K562 (cell line): ENCODE results near the gene SLC13A3. TPM values are rescaled to one million over a fixed set of nuclear protein-coding genes. Genes with fewer than 3 reads are reported as not detected.

ENCODE experiments used
- RBM25 ChIP-seq: fragments of 200-400 bp; formaldehyde crosslinking; IDR thresholded peaks from 2 replicates; pipeline ENCODE4 v1.6.1; 2018; ENCODE audit warnings: low read length, low read depth, moderate library complexity; ENCODE audit not compliant: severe bottlenecking
- RHOXF2B ChIP-seq: fragments of 250-450 bp; sonication (Bioruptor Pico); conservative IDR thresholded peaks from 2 replicates; pipeline ENCODE4 v1.5.1; 2021
- ZNF146 ChIP-seq: IDR thresholded peaks from one replicate; pipeline ENCODE4 v1.6.1; 2018; ENCODE audit warnings: missing compliant biosample characterization; ENCODE audit not compliant: unreplicated experiment
- ZNF239 ChIP-seq: fragments of 250-450 bp; sonication (Bioruptor Pico); IDR thresholded peaks from 2 replicates; pipeline ENCODE4 v1.4.0; 2020; ENCODE audit warnings: mild to moderate bottlenecking
- polyA plus RNA-seq, 8 experiments: library from polyadenylated mRNA; depleted of rRNA in 4 of 8; stranded (reverse) in 5 of 8; unstranded in 3 of 8; fragments of >200 nt; fragmentation: Nextera tagmentation in 2 of 8; fragmentation: Illumina TruSeq in 1 of 8; extraction: Ambion mirVana in 2 of 8; extraction: Trizol in 1 of 8; gene quantifications; 2 replicates each; pipeline versions ENCODE4 v1.2.1 to v1.2.3, GENCODE V29; 2011 to 2014; ENCODE audit warnings: inconsistent platforms in 1 of 8, missing spikeins in 1 of 8
- total RNA-seq, 7 experiments: library from RNA; depleted of rRNA in 6 of 7; stranded (reverse); fragments of >200 nt in 6 of 7; fragmentation: Illumina TruSeq in 2 of 7; extraction: Trizol in 2 of 7; gene quantifications; 2 replicates each; pipeline versions ENCODE4 v1.2.1 to v1.2.3, GENCODE V29; 2011 to 2021; ENCODE audit warnings: low replicate concordance in 1 of 7
- TF ChIP-seq, protein P1 (sequence below): fragments of 250-450 bp; sonication (Bioruptor Pico); IDR thresholded peaks from 2 replicates; pipeline ENCODE4 v1.4.0; 2020
- TF ChIP-seq, protein P2 (sequence below): fragments of 250-450 bp; sonication (Bioruptor Pico); IDR thresholded peaks from 2 replicates; pipeline ENCODE4 v1.4.0; 2020; ENCODE audit warnings: mild to moderate bottlenecking, moderate library complexity
- TF ChIP-seq, protein P3 (sequence below): sonication (generic); formaldehyde crosslinking; IDR thresholded peaks from 2 replicates; pipeline ENCODE4 v1.8.0; 2023; ENCODE audit warnings: mild to moderate bottlenecking, missing genetic modification reagents

The SLC13A3 gene
- total and polyA plus RNA-seq, 9 of the 15 experiments (the other 6 are each of a cell fraction or from before 2014, with no cell fraction given) = 5.5 to 16.4 (median 8.5) TPM

DNA sequence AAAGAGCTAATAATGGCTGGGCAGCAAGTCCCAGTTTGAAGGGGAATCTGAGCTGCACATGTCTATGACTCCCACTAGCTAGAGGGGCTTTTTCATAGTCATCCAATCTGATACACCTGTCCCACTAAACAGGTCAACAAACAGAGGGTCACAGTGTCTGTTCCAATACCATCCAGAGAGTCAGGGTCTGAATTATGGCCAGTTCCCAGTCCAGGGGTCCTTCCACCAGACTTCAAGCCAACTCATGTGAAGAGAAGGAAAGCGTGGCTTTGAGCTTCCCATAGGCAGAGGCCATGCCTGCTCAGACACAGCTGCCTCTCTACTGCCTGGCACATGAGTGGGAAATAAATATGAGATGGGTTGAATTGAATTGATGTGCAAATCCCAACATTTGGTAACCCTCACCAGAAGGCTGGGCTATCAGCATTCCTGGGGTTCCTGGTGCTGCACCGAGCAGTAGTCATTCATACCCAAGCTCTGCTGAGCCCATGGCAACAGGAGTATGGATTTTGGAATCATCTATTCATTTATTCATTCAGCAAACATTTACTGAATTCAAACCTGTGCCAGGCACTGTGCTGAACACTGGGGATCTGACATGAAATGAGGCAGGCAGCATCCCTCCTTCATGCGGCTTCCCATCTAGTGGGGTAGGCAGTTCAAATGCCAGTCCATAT is 20.7 kb upstream of the SLC13A3 start (continued):
- TF ChIP-seq, protein P1, sequence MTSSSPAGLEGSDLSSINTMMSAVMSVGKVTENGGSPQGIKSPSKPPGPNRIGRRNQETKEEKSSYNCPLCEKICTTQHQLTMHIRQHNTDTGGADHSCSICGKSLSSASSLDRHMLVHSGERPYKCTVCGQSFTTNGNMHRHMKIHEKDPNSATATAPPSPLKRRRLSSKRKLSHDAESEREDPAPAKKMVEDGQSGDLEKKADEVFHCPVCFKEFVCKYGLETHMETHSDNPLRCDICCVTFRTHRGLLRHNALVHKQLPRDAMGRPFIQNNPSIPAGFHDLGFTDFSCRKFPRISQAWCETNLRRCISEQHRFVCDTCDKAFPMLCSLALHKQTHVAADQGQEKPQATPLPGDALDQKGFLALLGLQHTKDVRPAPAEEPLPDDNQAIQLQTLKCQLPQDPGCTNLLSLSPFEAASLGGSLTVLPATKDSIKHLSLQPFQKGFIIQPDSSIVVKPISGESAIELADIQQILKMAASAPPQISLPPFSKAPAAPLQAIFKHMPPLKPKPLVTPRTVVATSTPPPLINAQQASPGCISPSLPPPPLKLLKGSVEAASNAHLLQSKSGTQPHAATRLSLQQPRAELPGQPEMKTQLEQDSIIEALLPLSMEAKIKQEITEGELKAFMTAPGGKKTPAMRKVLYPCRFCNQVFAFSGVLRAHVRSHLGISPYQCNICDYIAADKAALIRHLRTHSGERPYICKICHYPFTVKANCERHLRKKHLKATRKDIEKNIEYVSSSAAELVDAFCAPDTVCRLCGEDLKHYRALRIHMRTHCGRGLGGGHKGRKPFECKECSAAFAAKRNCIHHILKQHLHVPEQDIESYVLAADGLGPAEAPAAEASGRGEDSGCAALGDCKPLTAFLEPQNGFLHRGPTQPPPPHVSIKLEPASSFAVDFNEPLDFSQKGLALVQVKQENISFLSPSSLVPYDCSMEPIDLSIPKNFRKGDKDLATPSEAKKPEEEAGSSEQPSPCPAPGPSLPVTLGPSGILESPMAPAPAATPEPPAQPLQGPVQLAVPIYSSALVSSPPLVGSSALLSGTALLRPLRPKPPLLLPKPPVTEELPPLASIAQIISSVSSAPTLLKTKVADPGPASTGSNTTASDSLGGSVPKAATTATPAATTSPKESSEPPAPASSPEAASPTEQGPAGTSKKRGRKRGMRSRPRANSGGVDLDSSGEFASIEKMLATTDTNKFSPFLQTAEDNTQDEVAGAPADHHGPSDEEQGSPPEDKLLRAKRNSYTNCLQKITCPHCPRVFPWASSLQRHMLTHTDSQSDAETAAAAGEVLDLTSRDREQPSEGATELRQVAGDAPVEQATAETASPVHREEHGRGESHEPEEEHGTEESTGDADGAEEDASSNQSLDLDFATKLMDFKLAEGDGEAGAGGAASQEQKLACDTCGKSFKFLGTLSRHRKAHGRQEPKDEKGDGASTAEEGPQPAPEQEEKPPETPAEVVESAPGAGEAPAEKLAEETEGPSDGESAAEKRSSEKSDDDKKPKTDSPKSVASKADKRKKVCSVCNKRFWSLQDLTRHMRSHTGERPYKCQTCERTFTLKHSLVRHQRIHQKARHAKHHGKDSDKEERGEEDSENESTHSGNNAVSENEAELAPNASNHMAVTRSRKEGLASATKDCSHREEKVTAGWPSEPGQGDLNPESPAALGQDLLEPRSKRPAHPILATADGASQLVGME = no peak
- TF ChIP-seq, protein P2, sequence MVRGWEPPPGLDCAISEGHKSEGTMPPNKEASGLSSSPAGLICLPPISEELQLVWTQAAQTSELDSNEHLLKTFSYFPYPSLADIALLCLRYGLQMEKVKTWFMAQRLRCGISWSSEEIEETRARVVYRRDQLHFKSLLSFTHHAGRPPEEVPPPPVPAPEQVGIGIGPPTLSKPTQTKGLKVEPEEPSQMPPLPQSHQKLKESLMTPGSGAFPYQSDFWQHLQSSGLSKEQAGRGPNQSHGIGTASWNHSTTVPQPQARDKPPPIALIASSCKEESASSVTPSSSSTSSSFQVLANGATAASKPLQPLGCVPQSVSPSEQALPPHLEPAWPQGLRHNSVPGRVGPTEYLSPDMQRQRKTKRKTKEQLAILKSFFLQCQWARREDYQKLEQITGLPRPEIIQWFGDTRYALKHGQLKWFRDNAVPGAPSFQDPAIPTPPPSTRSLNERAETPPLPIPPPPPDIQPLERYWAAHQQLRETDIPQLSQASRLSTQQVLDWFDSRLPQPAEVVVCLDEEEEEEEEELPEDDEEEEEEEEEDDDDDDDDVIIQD (CRISPR knock-in tag) = no peak
- TF ChIP-seq RBM25 (no peak), RHOXF2B (no peak), ZNF239 (no peak), ZNF146 (no peak)
- TF ChIP-seq, protein P3, sequence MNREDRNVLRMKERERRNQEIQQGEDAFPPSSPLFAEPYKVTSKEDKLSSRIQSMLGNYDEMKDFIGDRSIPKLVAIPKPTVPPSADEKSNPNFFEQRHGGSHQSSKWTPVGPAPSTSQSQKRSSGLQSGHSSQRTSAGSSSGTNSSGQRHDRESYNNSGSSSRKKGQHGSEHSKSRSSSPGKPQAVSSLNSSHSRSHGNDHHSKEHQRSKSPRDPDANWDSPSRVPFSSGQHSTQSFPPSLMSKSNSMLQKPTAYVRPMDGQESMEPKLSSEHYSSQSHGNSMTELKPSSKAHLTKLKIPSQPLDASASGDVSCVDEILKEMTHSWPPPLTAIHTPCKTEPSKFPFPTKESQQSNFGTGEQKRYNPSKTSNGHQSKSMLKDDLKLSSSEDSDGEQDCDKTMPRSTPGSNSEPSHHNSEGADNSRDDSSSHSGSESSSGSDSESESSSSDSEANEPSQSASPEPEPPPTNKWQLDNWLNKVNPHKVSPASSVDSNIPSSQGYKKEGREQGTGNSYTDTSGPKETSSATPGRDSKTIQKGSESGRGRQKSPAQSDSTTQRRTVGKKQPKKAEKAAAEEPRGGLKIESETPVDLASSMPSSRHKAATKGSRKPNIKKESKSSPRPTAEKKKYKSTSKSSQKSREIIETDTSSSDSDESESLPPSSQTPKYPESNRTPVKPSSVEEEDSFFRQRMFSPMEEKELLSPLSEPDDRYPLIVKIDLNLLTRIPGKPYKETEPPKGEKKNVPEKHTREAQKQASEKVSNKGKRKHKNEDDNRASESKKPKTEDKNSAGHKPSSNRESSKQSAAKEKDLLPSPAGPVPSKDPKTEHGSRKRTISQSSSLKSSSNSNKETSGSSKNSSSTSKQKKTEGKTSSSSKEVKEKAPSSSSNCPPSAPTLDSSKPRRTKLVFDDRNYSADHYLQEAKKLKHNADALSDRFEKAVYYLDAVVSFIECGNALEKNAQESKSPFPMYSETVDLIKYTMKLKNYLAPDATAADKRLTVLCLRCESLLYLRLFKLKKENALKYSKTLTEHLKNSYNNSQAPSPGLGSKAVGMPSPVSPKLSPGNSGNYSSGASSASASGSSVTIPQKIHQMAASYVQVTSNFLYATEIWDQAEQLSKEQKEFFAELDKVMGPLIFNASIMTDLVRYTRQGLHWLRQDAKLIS (CRISPR knock-in tag) = no peak
